Measurements from ENCODE around the gene INPP5K.
A peak's percentile ranks its signal among the peaks of the same experiment; 100 is the strongest.

DNA sequence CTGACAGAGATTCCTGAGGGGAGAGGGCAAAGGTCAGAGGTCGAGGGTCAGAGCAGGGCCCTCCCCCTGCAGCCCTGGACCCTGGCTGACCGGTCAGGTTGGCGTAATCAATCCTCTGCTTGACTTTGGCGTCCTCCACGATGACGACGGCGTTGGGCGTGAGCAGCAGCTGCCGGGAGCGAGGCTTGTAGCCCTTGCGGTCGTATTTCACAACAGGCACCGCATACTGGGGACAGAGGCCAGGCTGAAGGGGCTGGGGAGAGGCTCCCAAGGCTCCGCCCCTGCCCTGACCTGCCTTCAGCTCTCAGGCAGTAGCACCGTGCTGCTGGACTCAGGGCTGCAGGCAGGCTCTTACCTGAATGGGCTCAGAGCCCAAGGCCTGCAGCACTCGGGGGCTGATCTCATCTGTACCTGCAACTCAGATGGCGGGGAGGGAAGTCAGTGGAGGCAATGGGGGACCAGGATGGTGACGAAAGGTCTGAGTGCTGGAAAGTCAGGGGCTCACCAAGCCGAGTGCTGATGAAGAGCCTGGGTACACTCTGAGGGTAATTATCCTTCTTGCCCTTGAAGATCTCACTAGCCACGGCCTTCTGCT lies 48.4 kb downstream of the INPP5K start:
- TF ChIP-seq CTCF (IDR thresholded peaks at IDR 0.05 in 8 of 11, conservative IDR thresholded peaks at IDR 0.05 in 3 of 11) (no peak), POLR2A (IDR thresholded peaks at IDR 0.05) (no peak), POLR2AphosphoS5 (IDR thresholded peaks at IDR 0.05) (peak; percentile 19 to 69 (median 37))
